Body of pancreas (tissue), 4 donors: ENCODE data around the gene ARRB1. TPM values are rescaled to one million over a fixed set of nuclear protein-coding genes. Genes with fewer than 3 reads are reported as not detected.

ENCODE experiments used
- ATAC-seq: fragments of 150-250 bp; one replicate; pipeline ENCODE4 v1.9.1; 2016
- DNase-seq, 4 donors: peaks; one replicate each; pipeline ENCODE4 v3.0.0-alpha.2; 2019
- H3K27ac ChIP-seq, 4 donors: fragments of 200-600 bp; sonication (generic); 1 replicate in 3 of 4; 2 replicates in 1 of 4; pipeline versions ENCODE4 v1.5.1 to v1.6.1; 2016 to 2019; ENCODE audit warnings: mild to moderate bottlenecking in 1 of 4, mixed read lengths in 1 of 4, moderate library complexity in 1 of 4
- H3K27me3 ChIP-seq, 2 donors: fragments of 200-600 bp; sonication (generic); one replicate each; pipeline ENCODE4 v1.6.0; 2016; ENCODE audit warnings: mild to moderate bottlenecking in 1 of 2
- H3K36me3 ChIP-seq, 2 donors: fragments of 200-600 bp; sonication (generic); replicated peaks in 1 of 2; 2 replicates each; pipeline ENCODE4 v1.5.1; 2016; ENCODE audit warnings: low read depth in 2 of 2; ENCODE audit not compliant: insufficient read depth in 1 of 2
- H3K4me1 ChIP-seq: fragments of 200-600 bp; sonication (generic); one replicate; pipeline ENCODE4 v1.6.0; 2016
- H3K4me3 ChIP-seq, 2 donors: fragments of 200-600 bp; sonication (generic); 1 replicate in 1 of 2; 2 replicates in 1 of 2; pipeline ENCODE4 v1.5.1; 2016 to 2019
- H3K9me3 ChIP-seq, 3 donors: fragments of 200-600 bp; sonication (generic); 1 replicate in 2 of 3; 2 replicates in 1 of 3; pipeline ENCODE4 v1.5.1; 2016
- POLR2A ChIP-seq, 3 donors: fragments of 450-650 bp; IDR thresholded peaks; one replicate each; pipeline ENCODE4 v1.6.1; 2016; ENCODE audit warnings: antibody characterized with exemption in 3 of 3, mild to moderate bottlenecking in 2 of 3
- WGBS, 2 donors: methylation state at CpG; one replicate each; pipeline ENCODE4 v1.1.5; 2017; 5-methylcytosine and 5-hydroxymethylcytosine counted together
- intact Hi-C: fragments of 100-400 bp; cut with DNase I; formaldehyde crosslinking; loops from one replicate; pipeline ENCODE4 v1.15.1; 2023
- total RNA-seq, 2 donors: library from RNA; depleted of rRNA; stranded (reverse); fragments of >200 nt; gene quantifications; one replicate each; pipeline ENCODE4 v1.1.0, GENCODE V29; 2016
- TF ChIP-seq, protein P1 (sequence below), 7 experiments: fragments of 450-650 bp in 4 of 7; fragments of 200-600 bp in 3 of 7; sonication (generic) in 3 of 7; IDR thresholded peaks; one replicate each; pipeline ENCODE4 v1.5.1; 2016 to 2019; ENCODE audit warnings: antibody characterized with exemption in 7 of 7

Gene ARRB1
- total RNA-seq, 2 donors from 2014 or later: 41.0 to 54.1 TPM

DNA sequence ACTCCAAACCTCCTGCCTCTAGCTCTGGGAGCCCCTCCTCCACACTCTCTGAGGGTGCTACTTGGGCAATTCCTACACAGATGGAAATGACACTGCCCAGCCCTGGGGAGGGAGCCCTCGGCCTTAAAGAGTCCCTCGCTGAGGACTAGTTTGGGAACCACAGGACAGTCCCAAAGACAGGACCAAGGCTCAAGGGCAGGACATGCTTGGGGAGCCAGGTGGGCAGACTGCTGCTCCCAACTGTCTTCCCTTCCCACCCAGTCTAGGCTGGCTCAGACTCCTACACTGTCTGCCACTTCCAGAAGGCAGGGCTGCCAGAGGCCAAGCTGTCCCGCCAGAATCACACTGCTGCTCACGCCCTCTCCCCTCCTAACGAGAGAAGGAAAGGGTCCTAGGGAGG is 9.8 kb downstream of the ARRB1 start:
- ATAC-seq (no peak), DNase-seq (peak in 1 of 4 donors; percentile 42)
- Histone ChIP-seq H3K4me1 (peaks cover 87% of the 10 kb centered on the region), H3K36me3 (no peaks in the 10 kb centered on the region), H3K27me3 (no peaks in the 10 kb centered on the region), H3K4me3 (no peak overlapping the region), H3K27ac (peak overlapping the region; percentile 74 to 90 (median 82)), H3K9me3 (no peaks in the 10 kb centered on the region)
- no peak for TF ChIP-seq POLR2A (IDR thresholded peaks at IDR 0.05)
- intact Hi-C loops: no loop called here
- 47 to 64% methylated on average over 4 to 5 of the region's 5 CpGs for WGBS, 2 donors

GRCh38 chr11:75339685-75340409 is 11.6 kb downstream of the ARRB1 start:
- no peaks in the 10 kb centered on the region for H3K27me3 ChIP-seq
- peak overlapping the region; percentile 74 to 90 (median 82) for H3K27ac ChIP-seq
- DNase-seq (no peak), ATAC-seq (no peak)
- H3K4me1 ChIP-seq: peaks cover 80% of the 10 kb centered on the region
- H3K4me3 ChIP-seq: no peak overlapping the region
- no peaks in the 10 kb centered on the region for H3K36me3 ChIP-seq
- TF ChIP-seq, protein P1, sequence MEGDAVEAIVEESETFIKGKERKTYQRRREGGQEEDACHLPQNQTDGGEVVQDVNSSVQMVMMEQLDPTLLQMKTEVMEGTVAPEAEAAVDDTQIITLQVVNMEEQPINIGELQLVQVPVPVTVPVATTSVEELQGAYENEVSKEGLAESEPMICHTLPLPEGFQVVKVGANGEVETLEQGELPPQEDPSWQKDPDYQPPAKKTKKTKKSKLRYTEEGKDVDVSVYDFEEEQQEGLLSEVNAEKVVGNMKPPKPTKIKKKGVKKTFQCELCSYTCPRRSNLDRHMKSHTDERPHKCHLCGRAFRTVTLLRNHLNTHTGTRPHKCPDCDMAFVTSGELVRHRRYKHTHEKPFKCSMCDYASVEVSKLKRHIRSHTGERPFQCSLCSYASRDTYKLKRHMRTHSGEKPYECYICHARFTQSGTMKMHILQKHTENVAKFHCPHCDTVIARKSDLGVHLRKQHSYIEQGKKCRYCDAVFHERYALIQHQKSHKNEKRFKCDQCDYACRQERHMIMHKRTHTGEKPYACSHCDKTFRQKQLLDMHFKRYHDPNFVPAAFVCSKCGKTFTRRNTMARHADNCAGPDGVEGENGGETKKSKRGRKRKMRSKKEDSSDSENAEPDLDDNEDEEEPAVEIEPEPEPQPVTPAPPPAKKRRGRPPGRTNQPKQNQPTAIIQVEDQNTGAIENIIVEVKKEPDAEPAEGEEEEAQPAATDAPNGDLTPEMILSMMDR (IDR thresholded peaks at IDR 0.05): no peak
- no peak for TF ChIP-seq POLR2A (IDR thresholded peaks at IDR 0.05)
- WGBS, 2 donors: 32 to 36% methylated on average over 14 of the region's 14 CpGs
- intact Hi-C loops: no loop called here
- H3K9me3 ChIP-seq: no peaks in the 10 kb centered on the region

- Histone ChIP-seq H3K9me3 (no peaks in the 10 kb centered on the region), H3K36me3 (no peaks in the 10 kb centered on the region), H3K27me3 (no peaks in the 10 kb centered on the region), H3K27ac (peak overlapping the region in 3 of 4 donors; percentile 74 to 86 (median 77)), H3K4me3 (no peak overlapping the region), H3K4me1 (peaks cover 73% of the 10 kb centered on the region)
- 67 to 68% methylated on average over 8 of the region's 8 CpGs for WGBS, 2 donors
- TF ChIP-seq, protein P1 (IDR thresholded peaks at IDR 0.05): no peak
- TF ChIP-seq POLR2A (IDR thresholded peaks at IDR 0.05): no peak
- ATAC-seq (no peak), DNase-seq (no peak)
- intact Hi-C loops: no loop called here
Observed at GRCh38 chr11:75338516-75339208, 12.8 kb downstream of the ARRB1 start.

DNA sequence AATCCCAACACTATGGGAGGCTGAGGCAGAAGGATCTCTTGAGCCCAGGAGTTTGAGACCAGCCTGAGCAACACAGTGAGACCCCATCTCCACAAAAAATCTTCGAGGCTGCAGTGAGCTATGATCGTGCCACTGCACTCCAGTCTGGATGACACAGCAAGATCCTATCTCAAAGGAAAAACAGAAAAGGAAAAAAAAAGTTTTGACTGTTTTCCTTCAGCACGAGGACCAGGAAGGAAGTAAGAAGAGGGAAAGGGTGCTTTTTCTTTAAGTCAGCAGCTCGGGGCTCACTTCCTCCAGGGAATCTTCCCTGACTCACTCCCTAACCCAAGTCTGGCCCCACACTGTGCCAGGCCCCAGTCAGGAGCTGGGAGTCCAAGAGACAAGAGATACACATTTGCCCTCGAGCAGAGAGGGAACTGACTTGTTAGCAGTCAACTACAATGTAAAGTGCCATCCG is 14.2 kb downstream of the ARRB1 start:
- no peak overlapping the region for H3K4me3 ChIP-seq
- H3K4me1 ChIP-seq: peaks cover 59% of the 10 kb centered on the region
- ATAC-seq: no peak
- intact Hi-C loops: no loop called here
- DNase-seq: no peak
- TF ChIP-seq, protein P1 (IDR thresholded peaks at IDR 0.05): no peak
- no peak for TF ChIP-seq POLR2A (IDR thresholded peaks at IDR 0.05)
- no peaks in the 10 kb centered on the region for H3K36me3 ChIP-seq
- 53 to 67% methylated on average over 6 of the region's 6 CpGs for WGBS, 2 donors
- H3K27me3 ChIP-seq: no peaks in the 10 kb centered on the region
- peak overlapping the region in 1 of 4 donors; percentile 40 for H3K27ac ChIP-seq
- H3K9me3 ChIP-seq: no peaks in the 10 kb centered on the region

DNA sequence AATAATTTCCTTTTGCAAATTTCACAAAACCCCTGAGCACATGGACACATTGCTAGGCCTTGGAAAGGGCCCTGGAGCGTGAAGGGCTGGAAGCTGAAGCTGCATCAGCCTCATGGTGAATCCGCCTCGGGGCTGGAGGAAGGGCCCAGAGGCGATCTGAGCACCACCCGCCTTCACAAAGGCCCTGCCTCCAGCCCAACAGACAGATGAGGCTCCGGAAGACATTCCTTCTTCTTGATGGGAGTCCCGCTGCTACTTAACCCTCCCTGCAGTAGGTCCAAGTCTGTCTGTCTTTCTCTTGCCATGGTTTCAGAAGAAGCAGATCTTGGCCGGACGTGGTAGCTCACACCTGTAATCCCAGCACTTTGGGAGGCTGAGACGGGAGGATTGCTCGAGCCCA is 16.5 kb downstream of the ARRB1 start:
- H3K9me3 ChIP-seq: no peaks in the 10 kb centered on the region
- ATAC-seq: no peak
- intact Hi-C loops: loop anchor here (5.0 kb wide), 1 partner anchor 47 kb away; no protein-coding TSS in a partner anchor

More for the DNA sequence above, 16.5 kb downstream of the ARRB1 start:
- peak in 1 of 4 donors; percentile 14 for DNase-seq
- Histone ChIP-seq H3K27ac (no peak overlapping the region), H3K36me3 (no peaks in the 10 kb centered on the region), H3K4me1 (peaks cover 49% of the 10 kb centered on the region), H3K4me3 (no peak overlapping the region), H3K27me3 (no peaks in the 10 kb centered on the region)
- TF ChIP-seq, protein P1 (IDR thresholded peaks at IDR 0.05): no peak
- TF ChIP-seq POLR2A (IDR thresholded peaks at IDR 0.05): no peak
- WGBS, 2 donors: 85 to 93% methylated on average over 10 to 11 of the region's 11 CpGs
